ENCODE results near the gene SQSTM1.
"Not testable (repeated sequence)": the region's sequence is repeated elsewhere in the genome, so short reads cannot be mapped to it uniquely, and the experiment has no call there.

Gene SQSTM1

GRCh38 chr5:179824745-179825112 is 4.0 kb downstream of the SQSTM1 start:
- DNase-seq (ENCODE audit: low read depth in 2 of 2): no peak

- DNase-seq (ENCODE audit: low read depth in 2 of 2): no peak
Measured at GRCh38 chr5:179825655-179826182, 5.0 kb downstream of the SQSTM1 start.

- DNase-seq (ENCODE audit: low read depth in 2 of 2): peak in 1 of 2 donors; percentile 42
Measured at GRCh38 chr5:179827680-179828079, 7.0 kb downstream of the SQSTM1 start.

DNA sequence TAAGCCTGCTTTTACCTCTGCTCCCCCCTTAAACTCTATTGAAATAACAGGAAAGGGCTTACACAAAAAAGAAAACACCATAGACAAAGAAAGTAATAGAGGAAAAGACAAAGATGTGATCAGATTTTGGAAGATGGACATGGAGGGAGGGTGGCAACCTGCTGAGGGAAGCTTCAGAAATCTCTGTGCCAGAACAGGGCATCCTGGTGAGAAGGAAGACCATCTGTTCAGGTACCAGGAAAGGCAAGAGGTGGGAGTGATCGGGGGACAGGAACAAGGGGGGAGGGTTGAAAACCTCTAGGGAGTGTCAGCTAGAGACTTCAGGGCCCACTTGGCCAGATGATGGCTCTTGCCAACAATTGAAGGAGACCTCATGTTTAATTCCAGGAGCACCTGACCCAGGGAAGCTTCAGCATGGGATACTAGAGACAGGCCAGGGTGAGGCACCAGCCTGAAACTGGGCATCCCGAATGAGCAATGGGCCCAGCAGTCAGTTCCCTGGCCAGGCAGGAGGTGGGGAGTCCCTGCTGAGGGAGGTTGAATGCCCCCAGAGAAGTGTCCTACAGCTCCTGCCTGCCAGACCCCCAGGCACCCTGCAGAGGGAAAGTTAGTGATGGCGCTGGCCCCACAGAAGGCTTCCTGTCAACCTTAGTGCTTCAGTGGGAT is 8.2 kb downstream of the SQSTM1 start:
- no peak for DNase-seq (ENCODE audit: low read depth in 2 of 2)

- DNase-seq (ENCODE audit: low read depth in 2 of 2): no peak
Measured at GRCh38 chr5:179829732-179830435, 9.2 kb downstream of the SQSTM1 start.

DNA sequence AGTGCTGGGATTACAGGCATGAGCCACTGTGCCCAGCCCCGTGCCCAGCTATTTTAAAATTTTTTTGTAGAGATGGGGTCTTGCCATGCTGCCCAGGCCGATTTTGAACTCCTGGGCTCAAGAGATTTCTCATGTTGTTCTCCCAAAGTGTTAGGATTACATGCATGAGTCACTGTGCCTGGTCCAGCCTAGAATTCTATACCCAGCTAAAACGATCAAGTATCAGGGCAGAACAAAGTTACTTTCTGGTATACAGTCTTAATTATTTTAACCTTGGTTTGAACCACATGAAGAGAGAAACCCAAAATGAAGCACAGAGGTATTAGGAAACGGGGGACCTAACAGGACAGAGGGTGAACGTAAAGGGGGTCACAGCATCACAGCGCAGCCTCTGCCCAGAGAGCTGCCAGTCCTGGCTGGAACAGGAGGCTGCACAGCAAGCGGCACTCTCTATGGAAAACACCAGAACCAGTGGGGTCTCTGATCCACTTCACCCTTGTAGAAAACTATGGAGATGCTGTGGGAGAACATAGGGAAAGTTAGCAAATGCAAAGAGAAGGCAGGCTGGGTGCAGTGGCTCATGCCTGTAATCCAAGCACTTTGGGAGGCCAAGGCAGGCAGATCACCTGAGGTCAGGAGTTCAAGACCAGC is 10.2 kb downstream of the SQSTM1 start:
- no peak for DNase-seq (ENCODE audit: low read depth in 2 of 2)

DNA sequence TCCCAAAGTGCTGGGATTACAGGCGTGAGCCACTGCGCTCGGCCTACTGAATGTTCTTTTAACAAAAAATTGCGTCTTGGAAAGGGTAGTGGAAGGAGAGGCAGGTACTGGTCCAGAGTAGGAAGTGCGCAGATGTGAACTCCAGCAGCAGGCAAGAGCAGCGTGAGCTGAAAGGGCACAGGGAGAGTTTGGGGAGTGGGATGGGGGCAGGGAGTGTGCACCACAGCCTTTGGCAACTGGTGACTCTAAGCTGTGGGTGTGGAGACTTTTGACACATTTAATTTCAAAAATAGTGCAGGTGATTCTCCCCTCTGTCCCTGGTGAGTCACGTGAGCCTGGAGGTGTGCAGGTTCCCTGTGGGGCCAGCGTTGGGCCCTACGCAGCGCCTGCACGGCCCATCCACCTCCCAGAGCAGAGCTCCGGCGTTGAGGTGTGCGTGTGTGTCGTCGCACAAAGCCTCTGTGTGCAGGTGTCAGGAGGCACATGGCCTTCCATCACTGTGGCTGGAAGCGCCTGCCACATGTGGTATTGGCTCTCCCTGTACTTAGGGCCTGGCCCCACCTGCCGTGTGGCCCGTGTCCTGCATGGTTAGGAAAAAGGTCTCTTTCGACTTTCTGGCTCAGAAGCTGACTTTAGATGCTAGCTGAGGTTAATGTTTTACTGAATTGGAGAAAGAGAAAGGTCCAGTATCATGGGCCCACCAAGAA is 11.5 kb downstream of the SQSTM1 start:
- no peak for DNase-seq (ENCODE audit: low read depth in 2 of 2)

DNA sequence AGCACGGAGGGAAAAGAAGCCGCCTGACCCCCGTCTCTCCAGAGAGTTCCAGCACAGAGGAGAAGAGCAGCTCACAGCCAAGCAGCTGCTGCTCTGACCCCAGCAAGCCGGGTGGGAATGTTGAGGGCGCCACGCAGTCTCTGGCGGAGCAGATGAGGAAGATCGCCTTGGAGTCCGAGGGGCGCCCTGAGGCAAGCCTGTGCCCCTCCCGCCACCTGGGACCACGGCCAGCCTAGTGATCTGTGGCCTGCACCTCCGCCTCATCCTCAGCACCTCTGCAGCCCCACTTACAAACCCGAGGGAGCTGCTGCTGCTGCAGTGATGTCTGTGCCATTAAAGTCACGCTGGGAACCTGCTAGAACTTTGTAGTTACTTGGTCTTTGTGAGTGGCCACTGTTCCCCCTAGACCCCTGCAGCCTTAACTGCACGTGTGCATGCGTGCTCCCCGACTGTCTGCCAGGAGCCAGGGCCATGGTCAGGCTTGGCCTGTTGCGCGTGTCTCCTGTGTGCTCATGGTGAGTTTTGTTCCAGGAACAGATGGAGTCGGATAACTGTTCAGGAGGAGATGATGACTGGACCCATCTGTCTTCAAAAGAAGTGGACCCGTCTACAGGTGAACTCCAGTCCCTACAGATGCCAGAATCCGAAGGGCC is 12.5 kb downstream of the SQSTM1 start:
- DNase-seq (ENCODE audit: low read depth in 2 of 2): no peak

DNA sequence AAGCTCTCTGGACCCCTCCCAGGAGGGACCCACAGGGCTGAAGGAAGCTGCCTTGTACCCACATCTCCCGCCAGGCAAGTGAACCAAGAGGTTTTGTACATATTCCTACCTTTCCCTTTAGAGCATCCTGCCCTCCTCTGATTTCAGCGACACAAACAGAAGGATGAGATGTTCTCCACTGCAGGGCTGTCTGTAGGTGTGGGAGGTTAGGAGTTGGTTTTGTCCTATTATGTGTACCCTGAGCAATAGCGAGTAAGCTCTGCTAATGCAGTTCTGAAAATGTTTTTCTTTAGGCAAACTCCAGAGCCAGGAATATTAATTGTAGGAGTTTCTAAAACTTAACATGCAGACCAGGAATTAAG is 13.0 kb downstream of the SQSTM1 start:
- DNase-seq (ENCODE audit: low read depth in 2 of 2): no peak

DNA sequence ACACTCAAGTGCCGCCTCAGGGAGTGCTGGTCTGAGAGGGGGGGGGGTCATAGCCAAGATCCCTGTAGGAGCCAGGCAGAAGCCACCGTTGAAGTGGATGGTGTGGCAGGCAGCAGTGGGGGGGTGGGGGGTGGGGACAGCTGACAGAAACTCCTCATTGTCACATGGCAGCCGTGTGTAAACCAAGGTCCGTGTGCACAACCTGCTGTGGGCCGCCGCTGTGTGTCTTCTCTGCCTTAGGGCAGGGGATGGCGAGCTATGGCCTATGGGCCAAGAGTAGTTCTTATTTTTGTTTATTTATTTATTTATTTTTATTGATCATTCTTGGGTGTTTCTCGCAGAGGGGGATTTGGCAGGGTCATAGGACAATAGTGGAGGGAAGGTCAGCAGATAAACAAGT is 13.4 kb downstream of the SQSTM1 start:
- DNase-seq (ENCODE audit: low read depth in 2 of 2): no peak

- not testable (repeated sequence) for DNase-seq (ENCODE audit: low read depth in 2 of 2)
Measured at GRCh38 chr5:179834871-179835270, 14.2 kb downstream of the SQSTM1 start.

DNA sequence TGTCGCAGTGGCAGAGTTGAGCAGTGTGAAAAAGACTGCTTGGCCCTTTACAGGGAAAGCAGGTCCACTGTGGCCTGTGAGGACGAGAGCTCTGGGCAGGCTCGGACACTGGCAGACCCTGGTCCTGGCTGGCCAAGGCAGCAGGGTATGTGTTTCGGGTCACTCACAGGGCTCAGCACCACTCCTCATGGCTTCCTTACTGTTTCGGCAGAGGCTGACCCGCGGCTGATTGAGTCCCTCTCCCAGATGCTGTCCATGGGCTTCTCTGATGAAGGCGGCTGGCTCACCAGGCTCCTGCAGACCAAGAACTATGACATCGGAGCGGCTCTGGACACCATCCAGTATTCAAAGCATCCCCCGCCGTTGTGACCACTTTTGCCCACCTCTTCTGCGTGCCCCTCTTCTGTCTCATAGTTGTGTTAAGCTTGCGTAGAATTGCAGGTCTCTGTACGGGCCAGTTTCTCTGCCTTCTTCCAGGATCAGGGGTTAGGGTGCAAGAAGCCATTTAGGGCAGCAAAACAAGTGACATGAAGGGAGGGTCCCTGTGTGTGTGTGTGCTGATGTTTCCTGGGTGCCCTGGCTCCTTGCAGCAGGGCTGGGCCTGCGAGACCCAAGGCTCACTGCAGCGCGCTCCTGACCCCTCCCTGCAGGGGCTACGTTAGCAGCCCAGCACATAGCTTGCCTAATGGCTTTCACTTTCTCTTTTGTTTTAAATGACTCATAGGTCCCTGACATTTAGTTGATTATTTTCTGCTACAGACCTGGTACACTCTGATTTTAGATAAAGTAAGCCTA is 15.7 kb downstream of the SQSTM1 start:
- DNase-seq (ENCODE audit: low read depth in 2 of 2): no peak

GRCh38 chr5:179837076-179838011 is 16.6 kb downstream of the SQSTM1 start:
- no peak for DNase-seq (ENCODE audit: low read depth in 2 of 2)

- DNase-seq (ENCODE audit: low read depth in 2 of 2): no peak
Measured at GRCh38 chr5:179839328-179840256, 18.9 kb downstream of the SQSTM1 start.

- DNase-seq (ENCODE audit: low read depth in 2 of 2): no peak
Measured at GRCh38 chr5:179840321-179840720, 19.6 kb downstream of the SQSTM1 start.

- DNase-seq (ENCODE audit: low read depth in 2 of 2): no peak
Measured at GRCh38 chr5:179840766-179841165, 20.1 kb downstream of the SQSTM1 start.

- no peak for DNase-seq (ENCODE audit: low read depth in 2 of 2)
Measured at GRCh38 chr5:179841621-179842020, 20.9 kb downstream of the SQSTM1 start.

GRCh38 chr5:179852993-179853547 is 32.4 kb downstream of the SQSTM1 start:
- DNase-seq (ENCODE audit: low read depth in 2 of 2): no peak
